Effector CD8-positive, alpha-beta T cell (primary cell): Measurements from ENCODE around the gene FNIP1.
"Not testable (repeated sequence)": the region's sequence is repeated elsewhere in the genome, so short reads cannot be mapped to it uniquely, and the experiment has no call there.

Experiments
- DNase-seq: peaks from one replicate; lab custom pipeline; 2025; lab: John Stamatoyannopoulos, UW

Gene FNIP1

GRCh38 chr5:131749723-131750470, 46.9 kb downstream of the FNIP1 start:
- DNase-seq, result no peak

GRCh38 chr5:131749138-131749537, 47.7 kb downstream of the FNIP1 start:
- DNase-seq, result no peak

- DNase-seq, result no peak
Measured at GRCh38 chr5:131747180-131748105, 49.4 kb downstream of the FNIP1 start.

GRCh38 chr5:131746423-131746822, 50.4 kb downstream of the FNIP1 start:
- no peak for DNase-seq

- DNase-seq, result no peak
Measured at GRCh38 chr5:131745703-131746102, 51.1 kb downstream of the FNIP1 start.

GRCh38 chr5:131745155-131745554, 51.7 kb downstream of the FNIP1 start:
- no peak for DNase-seq

- DNase-seq, result no peak
Measured at GRCh38 chr5:131740477-131740876, 56.3 kb downstream of the FNIP1 start.

GRCh38 chr5:131735393-131735792, 61.4 kb downstream of the FNIP1 start:
- DNase-seq, result no peak

- not testable (repeated sequence) for DNase-seq
Measured at GRCh38 chr5:131734939-131735338, 61.9 kb downstream of the FNIP1 start.

GRCh38 chr5:131729292-131729691, 67.5 kb downstream of the FNIP1 start:
- not testable (repeated sequence) for DNase-seq

GRCh38 chr5:131724089-131724488, 72.7 kb downstream of the FNIP1 start:
- DNase-seq, result not testable (repeated sequence)

- no peak for DNase-seq
Measured at GRCh38 chr5:131720714-131721113, 76.1 kb downstream of the FNIP1 start.

GRCh38 chr5:131719564-131719963, 77.3 kb downstream of the FNIP1 start:
- DNase-seq, result no peak

- DNase-seq, result no peak
Measured at GRCh38 chr5:131718487-131719014, 78.3 kb downstream of the FNIP1 start.

- not testable (repeated sequence) for DNase-seq
Measured at GRCh38 chr5:131717164-131717563, 79.7 kb downstream of the FNIP1 start.

- DNase-seq, result no peak
Measured at GRCh38 chr5:131716650-131717049, 80.2 kb downstream of the FNIP1 start.

- no peak for DNase-seq
Measured at GRCh38 chr5:131710391-131710790, 86.4 kb downstream of the FNIP1 start.

GRCh38 chr5:131709043-131709442, 87.8 kb downstream of the FNIP1 start:
- no peak for DNase-seq

GRCh38 chr5:131706281-131706680, 90.5 kb downstream of the FNIP1 start:
- no peak for DNase-seq

- DNase-seq, result no peak
Measured at GRCh38 chr5:131694926-131695325, 101.9 kb downstream of the FNIP1 start.

GRCh38 chr5:131693894-131694293, 102.9 kb downstream of the FNIP1 start:
- DNase-seq, result no peak

GRCh38 chr5:131685516-131686171, 111.2 kb downstream of the FNIP1 start:
- DNase-seq, result no peak
